GM12874 (cell line): ENCODE results near the gene CTNNA3.

ENCODE experiments used
- TF ChIP-seq, protein P1 (sequence below): IDR thresholded peaks from 2 replicates; pipeline ENCODE4 v1.5.1; 2011; ENCODE audit warnings: low read depth, mild to moderate bottlenecking, control low read depth, low read length, moderate library complexity; ENCODE audit not compliant: insufficient read depth

The CTNNA3 gene

GRCh38 chr10:67115972-67116371, 580.0 kb downstream of the CTNNA3 start:
- TF ChIP-seq, protein P1, sequence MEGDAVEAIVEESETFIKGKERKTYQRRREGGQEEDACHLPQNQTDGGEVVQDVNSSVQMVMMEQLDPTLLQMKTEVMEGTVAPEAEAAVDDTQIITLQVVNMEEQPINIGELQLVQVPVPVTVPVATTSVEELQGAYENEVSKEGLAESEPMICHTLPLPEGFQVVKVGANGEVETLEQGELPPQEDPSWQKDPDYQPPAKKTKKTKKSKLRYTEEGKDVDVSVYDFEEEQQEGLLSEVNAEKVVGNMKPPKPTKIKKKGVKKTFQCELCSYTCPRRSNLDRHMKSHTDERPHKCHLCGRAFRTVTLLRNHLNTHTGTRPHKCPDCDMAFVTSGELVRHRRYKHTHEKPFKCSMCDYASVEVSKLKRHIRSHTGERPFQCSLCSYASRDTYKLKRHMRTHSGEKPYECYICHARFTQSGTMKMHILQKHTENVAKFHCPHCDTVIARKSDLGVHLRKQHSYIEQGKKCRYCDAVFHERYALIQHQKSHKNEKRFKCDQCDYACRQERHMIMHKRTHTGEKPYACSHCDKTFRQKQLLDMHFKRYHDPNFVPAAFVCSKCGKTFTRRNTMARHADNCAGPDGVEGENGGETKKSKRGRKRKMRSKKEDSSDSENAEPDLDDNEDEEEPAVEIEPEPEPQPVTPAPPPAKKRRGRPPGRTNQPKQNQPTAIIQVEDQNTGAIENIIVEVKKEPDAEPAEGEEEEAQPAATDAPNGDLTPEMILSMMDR: no peak

DNA sequence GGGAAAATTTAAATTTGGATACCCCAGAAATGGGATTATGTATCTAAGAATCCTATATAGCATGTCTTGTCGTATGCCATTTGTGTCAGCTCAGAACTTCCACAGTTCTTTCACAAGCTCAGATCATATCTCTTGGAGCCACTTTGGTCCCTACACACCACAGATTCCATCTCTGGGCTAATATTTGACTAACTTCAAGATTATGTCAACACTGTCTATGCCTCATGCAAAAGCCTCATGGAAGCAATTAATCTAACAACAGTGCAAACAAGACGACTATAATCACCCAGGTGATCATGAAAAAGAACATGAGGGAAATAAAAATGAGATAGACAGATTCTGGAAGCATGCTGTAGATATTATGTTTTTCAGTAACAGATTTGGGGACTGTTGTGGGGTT, 581.0 kb downstream of the CTNNA3 start:
- TF ChIP-seq, protein P1: no peak

GRCh38 chr10:67112765-67113164, 583.2 kb downstream of the CTNNA3 start:
- TF ChIP-seq, protein P1: no peak

- TF ChIP-seq, protein P1: no peak
Measured at GRCh38 chr10:67110286-67110685, 585.7 kb downstream of the CTNNA3 start.

DNA sequence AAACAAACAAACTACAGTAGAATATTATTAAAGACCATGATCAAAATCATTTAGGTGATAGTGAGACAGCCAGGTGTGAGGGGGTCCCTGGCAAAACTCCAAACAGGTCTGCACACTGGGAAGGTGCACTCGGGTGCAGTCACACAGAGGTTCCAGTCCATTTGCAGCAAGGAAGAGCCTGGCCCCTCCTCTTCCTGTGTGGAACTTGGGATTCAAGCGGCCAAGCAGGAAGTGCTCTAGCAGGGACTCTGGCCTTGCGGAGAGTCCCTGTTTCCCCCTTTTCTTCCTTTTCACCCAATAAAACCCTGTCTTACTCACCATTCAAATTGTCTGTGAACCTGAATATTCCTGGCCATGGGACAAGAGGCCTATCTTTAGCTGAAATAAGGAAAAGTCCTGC, 588.3 kb downstream of the CTNNA3 start:
- TF ChIP-seq, protein P1: no peak

- TF ChIP-seq, protein P1: no peak
Measured at GRCh38 chr10:67100951-67101350, 595.0 kb downstream of the CTNNA3 start.

DNA sequence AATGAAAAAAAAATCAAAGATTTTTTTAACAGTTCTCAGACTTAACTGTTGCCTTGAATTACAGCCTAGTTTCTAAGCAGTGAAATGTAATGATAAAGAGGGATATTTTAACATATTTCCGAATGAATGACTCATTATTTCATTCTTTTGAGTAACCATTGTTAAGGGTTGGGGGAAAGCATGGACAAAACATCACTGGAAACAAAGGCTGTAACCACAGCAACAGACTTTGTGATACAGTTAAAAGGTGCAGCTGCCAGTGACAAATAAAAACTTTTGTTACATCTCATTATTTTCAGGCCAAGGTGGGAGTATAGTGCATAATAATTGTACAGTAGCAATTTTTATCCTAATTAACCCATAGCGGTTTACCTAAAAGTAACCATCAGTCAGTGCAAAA, 597.5 kb downstream of the CTNNA3 start:
- TF ChIP-seq, protein P1: no peak

DNA sequence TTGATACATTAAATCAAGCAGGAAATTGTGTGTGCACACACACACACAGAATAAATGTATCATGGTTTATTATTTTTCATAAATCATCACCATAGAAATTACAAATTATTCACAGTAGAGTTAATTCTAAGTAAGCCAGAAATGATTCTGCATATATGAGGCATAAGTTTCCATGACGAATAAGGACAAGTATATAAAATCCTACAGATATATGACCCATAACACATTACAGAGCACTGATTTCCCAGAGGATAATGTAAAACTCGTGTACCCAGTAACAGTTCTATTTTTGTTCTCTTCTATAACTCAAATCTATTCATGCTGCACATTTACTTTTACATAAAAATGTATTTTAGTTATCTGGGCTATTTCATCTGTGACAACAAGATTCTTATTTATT, 600.5 kb downstream of the CTNNA3 start:
- TF ChIP-seq, protein P1: no peak
